Stimulated activated CD8-positive, alpha-beta memory T cell treated with anti-CD3 and anti-CD28 coated beads, Interleukin-15, amount 100 ng/mL, for 1 hour (primary cell): ENCODE data around the gene DNAI1.

ENCODE experiments used
- DNase-seq: peaks from one replicate; pipeline ENCODE4 v3.0.0-alpha.2; 2020; ENCODE audit warnings: low read depth

Gene DNAI1

DNA sequence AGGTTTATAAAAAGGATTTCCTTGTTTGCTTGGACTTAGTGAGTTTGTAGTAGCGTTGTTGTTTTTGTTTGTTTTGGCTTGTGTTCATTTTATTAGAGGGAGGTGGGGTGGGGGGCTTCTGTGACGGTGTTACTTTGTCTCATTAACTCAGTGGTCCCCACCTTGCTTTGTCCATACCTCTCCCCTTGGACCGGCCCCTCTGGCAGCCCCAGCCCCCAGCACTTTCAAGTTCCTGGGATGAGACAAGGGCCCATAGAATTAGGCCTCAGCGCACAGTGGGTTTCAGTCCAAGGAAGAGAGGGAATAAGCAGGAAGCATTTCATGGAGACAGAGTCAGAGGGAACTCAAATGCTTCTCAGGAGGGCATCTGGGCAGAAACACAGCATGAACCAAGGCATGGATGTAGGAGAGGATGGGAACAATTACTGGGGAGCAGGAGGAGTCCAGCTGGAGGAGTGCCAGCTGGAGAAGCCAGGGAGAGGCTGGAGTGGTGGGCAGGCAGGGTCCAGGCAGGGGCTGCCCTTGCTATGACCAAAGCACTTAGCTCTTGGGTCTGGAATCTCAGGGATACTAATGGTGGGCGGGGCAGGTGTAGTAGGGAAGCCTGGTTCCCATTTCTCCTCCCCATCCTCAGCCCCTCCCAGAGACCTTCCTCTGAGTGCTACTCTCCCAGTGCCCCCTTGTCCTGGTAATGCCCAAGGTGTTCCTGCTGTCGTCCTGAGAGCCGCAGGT, 87.7 kb downstream of the DNAI1 start:
- no peak for DNase-seq

DNA sequence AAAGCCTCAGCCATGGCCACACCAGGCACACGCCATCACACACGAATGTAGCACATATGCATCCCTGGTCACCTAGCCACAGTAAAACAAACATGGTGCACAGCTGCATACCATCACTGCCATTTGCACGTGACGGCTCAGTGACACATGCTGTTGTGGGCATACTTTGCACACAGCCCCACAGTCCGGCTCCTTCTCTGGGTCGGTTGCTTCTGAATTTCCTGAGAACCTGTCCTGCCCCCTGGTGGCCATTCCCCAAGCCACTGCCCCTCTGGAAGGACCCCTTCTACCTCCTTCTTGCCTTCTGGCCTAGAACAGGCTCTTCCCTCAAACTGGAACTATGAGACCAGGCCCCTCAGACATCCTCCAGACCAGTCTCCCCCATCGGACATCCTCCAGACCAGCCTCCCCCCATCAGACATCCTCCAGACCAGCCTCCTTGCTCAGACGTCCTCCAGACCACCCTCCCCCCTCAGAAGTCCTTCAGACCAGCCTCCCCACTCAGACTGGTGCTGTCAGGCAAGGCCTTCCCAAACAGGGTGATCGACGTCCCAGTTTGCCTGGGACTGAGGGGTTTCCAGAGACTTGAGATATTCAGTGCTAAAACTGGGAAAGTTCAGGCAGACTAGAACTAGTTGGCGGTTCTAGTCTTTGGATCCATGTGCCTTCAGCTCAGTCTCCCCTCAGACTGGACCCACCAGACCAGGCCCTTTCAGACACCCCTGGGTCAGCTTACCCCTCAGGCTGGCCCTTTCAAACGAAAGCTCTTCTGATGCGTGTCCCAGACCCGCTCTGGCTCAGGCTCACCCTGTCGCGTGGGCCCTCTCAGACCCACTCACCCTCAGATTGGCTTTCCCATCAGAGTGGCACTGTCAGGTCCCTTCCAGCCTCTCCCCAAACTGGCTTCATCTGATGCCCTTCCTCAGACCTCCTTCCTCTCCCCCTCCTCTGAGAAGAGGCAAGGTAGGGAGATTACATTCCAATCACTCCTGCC, 88.5 kb downstream of the DNAI1 start:
- DNase-seq = peak; percentile 23

DNA sequence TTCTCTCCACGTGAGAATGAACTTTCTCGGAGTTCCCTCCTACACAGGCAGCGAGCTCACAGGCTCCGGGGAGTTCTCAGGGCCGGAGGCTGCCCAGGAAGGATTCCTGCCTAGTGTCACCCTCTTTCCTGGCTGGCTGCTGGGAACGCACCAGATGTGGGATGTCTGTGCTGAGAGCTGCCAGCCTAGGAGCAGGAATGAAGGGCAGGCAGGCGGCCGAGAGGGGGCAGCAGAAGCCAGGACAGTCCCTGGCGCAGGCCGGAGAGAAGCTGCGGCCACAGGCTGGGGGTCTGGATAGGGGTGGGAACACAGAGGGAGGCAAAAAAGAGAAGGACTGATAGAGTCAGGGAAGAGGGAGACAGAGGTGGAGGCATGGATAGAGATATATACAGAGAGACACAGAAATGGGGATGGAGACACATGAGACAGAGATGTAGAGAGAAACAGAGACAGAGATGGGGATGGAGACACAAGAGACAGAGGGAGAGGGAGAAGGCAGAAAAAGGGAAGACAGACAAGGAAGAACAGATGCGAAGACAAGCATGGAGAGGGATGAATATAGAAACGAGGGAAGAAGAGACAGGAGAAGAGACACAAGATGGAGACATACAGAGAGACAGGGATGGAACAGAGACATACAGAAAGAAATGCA, 89.5 kb downstream of the DNAI1 start:
- DNase-seq = no peak

DNA sequence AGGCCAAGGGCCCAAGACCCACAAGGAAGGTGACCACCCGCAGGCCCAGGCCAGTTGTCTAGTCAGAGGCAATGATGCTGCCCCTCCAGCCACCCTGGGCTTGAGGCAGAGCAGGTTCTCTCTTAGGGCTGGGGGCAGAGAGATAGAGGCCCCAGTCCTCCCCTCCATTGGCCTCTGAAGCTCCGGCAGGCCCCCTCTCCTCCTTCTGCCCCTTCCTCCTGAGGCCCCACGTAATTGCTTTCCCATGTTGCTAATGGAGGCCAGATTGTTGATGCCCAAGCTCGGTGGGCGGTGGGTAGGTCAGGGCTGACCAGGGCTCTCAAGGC, 90.8 kb downstream of the DNAI1 start:
- DNase-seq = no peak

DNA sequence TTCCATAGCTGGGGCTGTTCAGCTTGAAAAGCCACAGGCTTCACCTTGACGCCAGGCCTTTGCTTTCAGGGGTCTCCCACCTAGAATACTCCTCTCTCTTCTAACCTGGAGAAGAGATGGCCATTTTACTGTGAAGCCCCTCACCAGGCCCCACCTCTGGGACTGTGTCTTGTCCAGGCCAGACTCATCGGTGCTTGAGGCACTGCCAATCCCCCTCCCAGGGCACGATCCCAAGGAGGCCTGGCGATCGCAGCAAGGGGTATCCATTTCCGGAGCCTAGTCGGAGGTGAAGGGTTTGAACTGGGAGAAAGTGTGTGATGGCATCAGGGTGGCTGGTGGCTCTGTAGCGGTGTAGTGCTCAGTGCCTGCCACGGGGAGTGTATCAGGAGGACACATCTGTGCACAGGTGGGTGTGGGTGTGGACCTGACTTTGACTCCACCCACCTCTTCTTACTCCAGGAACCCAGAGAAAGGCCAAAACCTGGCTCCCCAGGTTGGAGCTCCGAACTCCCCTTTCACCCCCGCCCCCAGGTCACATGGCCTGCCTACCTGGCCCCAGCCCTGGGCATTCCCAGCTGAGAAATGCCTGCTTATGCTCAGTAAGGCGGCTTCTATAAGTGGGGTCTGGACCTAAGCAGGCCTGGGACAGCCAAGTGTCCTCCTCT, 91.5 kb downstream of the DNAI1 start:
- no peak for DNase-seq

DNA sequence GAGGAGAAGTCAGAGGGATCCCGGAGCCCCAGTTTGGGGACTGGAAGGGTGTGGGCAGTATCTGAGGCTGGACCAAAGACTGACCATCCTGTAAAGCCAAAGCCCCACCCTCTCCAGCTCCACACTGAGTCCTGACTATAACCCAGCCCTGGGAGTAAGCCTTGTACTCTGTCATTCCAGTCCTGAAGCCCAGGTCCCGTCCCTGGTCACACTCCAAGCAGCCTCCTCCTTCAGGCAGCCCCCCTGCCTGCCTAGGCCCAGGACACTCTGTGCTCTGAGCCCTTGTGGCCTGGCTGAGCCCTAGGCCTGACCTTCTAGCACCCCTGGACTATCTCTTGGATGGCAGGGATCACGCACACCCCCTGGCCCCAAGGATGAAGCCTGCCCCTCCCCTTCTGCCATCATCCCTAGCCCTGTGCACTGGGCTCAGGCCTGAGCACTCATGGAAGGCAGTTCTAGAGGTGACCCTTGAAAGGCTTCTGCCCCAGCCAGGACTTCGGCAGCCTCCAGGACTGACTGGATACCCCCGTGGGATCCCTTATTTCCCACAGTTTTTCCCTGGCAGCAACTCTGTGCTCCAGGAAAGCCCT, 92.2 kb downstream of the DNAI1 start:
- no peak for DNase-seq

DNA sequence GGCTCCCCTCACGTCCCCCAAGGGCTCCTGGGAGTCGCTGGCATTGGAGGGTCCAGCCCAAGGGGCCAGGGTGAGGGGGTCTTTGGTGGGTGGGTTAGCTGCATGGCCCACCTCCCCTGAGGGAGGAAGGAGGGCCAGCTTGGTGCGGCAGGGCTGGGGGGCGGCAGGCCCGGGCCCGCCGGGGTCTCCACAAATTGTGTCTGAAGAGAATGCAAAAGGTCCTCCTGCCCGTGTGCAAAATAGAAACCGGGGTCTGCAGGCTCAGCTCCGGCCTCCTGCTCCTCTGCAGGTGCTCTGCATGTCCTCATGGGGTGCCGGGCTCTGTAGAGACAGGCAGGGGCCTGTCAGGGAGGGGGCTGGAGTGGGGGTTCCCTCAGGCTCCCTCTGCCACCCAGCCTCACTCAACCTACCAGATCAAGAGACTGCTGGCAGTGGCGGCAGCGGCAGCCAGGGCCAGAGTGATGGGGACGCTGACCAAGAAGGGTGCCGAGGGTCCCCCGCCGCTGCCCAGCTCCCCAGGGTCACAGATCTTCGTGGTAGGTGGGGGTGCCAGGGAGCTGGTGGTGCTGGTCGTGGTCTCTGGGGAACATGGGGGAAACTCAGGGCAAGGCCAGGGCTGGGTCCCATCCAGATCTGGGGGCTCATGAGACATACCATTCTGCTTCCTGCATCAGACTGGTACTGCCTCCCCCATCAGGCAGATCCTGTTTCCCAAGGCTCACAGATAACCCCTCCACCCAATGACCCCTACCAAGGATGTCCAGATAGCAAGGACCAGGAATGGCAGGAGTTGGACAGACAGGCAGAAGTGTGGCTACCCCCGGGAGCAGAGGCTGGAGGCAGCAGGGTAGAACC, 93.4 kb downstream of the DNAI1 start:
- DNase-seq = no peak

DNA sequence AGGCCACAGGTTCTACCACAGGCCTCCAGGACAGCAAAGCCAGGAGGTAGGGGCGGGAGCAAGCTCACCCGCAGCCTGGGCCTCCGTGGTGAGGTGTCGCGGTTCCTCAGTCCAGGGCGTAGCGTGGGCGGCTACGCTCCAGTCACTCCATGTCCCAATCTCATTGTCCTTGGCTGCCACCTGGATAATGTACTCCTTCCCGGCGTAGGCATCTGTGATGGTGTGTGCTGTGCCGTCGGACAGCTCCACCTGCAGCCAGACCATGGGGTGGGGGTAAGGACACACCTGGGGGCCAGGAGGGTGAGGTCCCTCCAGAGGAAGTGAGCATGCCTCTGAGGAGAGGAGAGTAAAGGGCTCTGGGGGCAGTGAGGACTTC, 94.0 kb downstream of the DNAI1 start:
- no peak for DNase-seq

DNA sequence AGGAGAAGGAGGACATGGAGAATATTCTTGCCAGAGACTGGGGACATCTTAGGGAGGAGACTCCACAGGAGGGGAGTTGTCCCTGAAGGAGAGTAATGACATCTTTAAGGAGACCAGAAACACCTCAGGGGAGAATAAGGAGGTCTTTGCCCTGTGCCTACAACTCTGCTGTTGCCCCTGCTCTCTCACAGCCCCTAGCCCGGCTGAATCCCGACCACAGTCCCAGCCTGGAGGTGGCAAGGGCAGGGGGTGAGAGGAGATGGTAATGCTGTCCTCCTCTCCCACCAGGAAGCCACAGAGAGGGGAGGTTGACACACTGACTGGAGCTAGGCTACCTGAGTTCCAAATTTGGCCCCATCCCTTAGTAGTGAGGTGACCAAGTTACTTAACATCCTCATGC, 94.4 kb downstream of the DNAI1 start:
- no peak for DNase-seq

DNA sequence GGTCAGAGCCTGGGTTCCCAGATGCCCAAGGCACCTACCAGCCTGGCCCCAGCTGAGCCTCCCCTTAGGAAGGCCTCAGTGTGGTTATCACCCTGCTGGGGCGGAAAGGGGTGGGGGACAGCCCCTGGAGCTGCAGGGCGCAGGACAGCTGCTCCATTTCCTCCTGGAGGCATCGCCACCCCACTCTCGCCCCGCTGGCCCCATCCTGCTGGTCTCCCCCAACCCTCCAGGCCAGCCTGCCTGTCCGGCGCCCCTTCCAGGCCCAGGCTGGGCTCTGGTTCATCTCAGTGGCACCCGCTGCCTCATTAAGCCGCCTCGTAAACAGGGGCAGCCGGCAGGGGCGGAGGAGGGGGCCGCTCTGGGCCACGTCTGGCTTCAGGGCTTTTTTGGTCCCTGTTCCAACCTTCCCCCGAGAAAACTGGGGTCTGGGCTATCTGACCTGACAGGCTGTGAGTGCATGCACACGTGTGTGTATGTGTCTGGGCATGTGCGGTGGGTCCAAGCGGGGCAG, 95.0 kb downstream of the DNAI1 start:
- DNase-seq = no peak

DNA sequence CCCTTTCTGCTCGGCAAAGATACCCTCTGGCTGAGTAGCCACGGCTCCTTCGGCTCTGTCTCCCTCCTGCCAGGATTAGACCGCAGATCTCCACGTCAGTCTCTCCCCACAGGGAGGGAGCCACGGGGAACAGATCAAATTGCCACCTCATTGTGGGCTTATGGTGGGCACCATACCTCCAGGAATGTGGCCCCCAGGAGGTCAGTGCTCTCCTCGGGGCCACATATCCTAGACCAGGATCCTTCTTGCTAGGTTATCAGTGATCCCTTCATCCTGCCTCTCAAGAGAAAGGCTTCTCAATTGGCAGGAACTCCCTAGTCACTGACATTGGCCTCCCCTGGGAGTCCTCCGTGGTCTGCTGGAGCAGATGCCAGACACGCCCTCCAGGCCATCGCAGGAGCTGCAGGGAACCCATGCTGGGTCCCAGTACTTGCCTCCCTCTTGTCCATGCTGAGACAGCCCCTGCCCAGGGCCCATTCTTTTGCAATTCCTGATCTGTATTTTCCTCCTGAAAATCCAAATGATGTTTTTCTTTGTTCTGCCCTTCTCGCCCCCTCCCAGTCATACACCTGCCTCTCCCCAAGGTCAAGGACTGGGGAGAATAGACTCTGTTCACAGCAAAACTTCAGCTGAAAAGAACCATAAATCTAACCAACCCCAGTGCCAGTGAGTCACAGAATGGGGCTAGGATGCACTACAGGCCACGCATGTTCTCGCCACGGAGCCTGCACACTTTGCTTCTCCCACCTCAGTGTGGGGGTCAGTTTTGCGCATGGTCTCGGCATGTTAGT, 95.8 kb downstream of the DNAI1 start:
- no peak for DNase-seq

DNA sequence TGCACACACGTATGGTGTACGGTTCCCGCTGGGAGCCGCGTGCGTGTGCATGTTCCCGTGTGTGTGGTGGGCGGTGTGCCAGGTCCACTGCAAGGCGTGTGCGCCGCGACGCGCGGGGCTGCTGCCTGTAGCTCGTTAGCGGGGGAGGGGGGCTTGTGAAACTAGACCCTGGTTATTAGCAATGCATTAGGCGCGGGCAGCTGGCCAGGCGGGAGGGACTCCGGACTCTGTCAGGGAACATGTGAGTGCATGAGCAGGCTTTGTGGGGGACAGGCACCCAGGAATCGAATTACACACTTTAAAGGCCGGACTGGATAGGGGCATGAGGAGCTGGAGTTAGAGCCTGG, 96.4 kb downstream of the DNAI1 start:
- no peak for DNase-seq

DNA sequence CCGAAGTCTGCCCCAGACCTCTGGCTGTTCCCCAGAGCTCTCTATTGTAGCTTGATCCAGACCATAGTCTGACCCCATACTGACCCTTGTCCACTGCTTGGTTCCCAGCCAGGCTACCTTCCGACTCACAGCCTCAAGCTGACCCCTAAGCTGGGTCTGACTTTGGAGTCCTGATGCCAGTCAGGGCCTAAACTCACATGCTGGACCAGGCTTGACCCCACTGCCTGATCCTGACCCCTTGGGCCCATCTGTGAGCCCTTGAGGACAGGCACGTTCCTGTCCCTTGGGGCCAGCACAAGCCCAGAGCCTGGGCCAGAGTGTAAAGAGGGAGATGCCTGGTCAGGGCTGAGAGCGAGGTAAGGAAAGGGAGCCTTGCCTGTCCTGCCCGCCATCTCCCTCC, 96.9 kb downstream of the DNAI1 start:
- no peak for DNase-seq

DNA sequence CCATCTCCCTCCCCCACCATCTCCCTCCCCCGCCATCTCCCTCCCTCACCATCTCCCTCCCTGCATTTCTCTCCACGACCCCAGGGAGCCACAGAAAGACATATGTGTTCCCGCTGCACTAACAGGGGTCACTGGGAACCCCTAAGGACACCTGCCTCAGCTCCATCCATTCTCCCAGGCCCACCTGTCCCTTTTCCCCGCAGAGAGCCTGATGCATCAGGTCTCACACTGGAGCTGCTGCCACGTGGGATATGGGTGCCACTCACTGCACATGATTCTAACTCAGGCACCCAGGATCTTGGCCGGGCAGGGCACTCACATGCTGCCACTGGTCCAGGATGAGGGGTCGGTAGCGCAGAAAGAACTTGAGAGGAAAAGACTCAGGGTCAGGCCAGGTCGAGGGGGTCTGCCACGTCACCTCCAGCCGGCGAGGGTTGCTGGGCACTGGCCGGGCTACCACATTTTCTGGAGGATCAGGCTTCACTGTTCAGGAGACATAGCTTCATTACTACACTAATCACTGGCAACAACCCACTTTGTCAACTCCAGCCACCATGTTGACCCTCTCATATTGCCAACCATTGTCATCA, 97.4 kb downstream of the DNAI1 start:
- no peak for DNase-seq

DNA sequence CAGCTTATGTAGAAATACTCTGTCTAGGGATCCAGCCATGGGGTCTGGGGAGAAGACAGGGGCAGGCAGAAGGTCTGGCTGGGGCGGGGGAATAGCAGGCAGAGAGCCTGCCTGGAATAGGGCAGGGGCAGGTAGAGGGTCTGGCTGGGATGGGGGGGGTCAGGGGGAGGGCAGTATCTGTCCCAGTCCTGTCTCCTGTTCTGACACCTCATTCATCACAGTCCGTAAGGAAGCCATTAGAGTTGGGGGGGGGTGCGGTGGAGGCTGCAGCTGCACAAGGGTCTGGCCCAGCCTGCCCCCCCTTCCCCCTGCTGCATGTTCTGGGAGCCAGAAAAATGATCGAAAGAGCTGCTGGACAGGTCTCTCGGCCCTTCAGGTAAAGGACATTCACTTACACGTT, 98.3 kb downstream of the DNAI1 start:
- no peak for DNase-seq

DNA sequence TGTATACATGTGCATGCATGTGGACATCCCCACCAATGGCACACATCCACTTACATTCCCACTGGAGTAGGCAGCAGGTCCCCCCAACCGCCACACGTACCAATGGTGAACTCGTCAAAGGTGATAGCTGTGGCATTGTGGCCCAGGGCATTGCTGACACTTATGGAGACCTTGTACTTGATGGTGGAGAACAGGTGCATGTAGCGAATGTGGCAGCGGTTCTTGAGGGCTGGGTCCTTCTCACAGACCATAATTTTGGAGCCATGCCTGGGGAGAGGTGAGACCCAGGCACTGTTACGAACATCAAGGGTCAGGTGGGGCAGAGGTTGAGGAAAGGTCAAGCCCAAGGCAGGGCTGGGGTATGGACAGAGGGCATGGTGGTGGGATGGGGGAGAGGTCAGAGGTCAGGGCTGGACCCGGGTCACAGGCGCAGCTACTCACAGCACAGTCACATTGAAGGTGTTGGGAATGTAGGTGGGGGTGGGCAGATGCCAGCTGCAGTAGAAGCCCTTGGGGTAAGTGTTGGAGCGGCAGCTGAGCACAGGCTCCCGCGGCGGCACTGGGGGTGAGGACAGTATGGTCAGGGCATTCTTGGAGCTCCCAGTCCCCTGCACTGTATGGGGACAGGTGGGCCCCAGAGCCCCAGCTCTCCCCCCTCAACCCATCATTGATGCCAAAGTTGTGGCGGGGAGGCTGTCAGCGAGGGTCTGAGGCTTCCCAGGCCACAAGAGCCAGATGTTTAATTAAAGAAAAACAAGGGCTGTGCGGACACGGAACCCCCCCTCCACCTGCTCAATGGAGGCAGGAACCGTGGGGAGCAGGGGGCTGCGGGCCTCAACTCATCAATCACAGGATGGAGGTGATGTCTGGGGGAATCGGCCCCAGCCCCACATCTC, 99.1 kb downstream of the DNAI1 start:
- no peak for DNase-seq

DNA sequence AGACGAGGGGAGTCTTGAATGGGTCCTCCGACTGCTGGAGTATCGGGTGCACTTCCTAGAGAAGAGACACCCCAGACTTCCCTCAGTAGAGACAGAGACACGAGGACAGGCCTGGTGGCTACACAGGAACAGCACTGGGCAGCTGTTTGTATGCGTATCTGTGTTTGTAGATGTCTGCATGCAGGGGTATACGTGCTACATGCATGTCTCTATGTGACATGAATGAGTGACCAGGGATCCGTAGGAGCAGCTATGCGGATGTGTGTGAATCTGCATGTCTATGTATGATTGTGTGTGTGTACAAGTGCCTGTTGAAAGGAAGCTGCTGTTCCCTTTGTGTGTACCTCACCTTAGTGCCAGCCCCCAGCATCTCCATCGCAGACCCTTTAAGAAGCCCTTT, 99.8 kb downstream of the DNAI1 start:
- no peak for DNase-seq

DNA sequence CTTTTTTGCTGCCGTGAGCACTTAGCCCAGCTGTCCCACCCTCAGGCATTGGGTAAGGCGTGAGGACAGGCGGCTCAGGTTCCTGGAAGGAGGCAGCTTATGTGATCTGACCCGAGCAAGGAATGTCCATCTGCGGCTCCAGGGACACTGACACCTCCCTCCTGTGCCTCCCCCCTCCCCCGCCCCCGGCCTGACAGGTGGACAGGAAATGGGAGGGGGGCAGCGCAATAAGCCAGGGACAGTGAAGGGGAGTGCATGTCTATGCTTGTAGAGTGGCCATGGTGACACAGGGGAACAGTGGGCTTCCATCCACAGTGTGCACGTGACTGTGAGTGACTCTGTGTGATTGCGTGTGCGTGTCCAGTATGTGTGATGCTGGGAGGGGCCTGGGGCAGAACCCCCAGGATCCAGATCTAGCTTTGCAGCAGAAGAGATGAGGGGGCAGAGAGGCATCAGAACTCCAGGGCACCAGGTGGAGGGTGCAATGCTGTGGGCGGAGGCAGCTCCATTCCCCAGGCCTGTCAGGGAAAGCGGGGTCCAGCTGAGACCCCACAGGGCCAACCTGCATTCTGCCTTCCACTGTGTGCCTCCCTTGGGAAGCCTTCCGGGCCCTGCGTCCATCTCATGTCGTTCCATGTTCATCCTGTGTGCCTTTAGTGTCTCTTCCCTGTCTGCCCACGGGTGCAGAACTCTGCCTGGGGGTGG, 100.5 kb downstream of the DNAI1 start:
- no peak for DNase-seq
